Astrocyte (in vitro differentiated cells and primary cell): ENCODE results near the gene HK3. TPM values are rescaled to one million over a fixed set of nuclear protein-coding genes. Genes with fewer than 3 reads are reported as not detected.

Source experiments
- DNase-seq: peaks from one replicate; pipeline ENCODE4 v3.0.0-alpha.2; 2010; ENCODE audit warnings: low read depth
- FAIRE-seq: peaks from 2 replicates; lab custom pipeline; 2011; peaks lifted over from hg19 to GRCh38; lab: Jason Lieb, UNC
- H2AFZ ChIP-seq: 2 replicates; pipeline ENCODE4 v1.6.0; 2012; ENCODE audit warnings: low read depth, low read length, inconsistent platforms
- H3K27ac ChIP-seq: 2 replicates; pipeline ENCODE4 v1.5.1; 2011; ENCODE audit warnings: low read depth, low read length, inconsistent platforms
- H3K27me3 ChIP-seq: 2 replicates; pipeline ENCODE4 v1.6.0; 2011; ENCODE audit warnings: low read length, inconsistent platforms; ENCODE audit not compliant: insufficient read depth
- H3K36me3 ChIP-seq: 2 replicates; pipeline ENCODE4 v1.5.1; 2011; ENCODE audit warnings: low read length, inconsistent platforms; ENCODE audit not compliant: insufficient read depth
- H3K4me1 ChIP-seq: 2 replicates; pipeline ENCODE4 v1.5.1; 2011; ENCODE audit warnings: low read length, inconsistent platforms; ENCODE audit not compliant: insufficient read depth
- H3K4me2 ChIP-seq: 2 replicates; pipeline ENCODE4 v1.6.0; 2012; ENCODE audit warnings: low read length, inconsistent platforms
- H3K4me3 ChIP-seq: 2 replicates; pipeline ENCODE4 v1.5.1; 2011; ENCODE audit warnings: low read depth, mild to moderate bottlenecking, low read length, inconsistent platforms; ENCODE audit not compliant: insufficient read depth
- H3K79me2 ChIP-seq: 2 replicates; pipeline ENCODE4 v1.6.0; 2012; ENCODE audit warnings: mild to moderate bottlenecking, low read length, inconsistent platforms; ENCODE audit not compliant: insufficient read depth
- H3K9ac ChIP-seq: 2 replicates; pipeline ENCODE4 v1.6.0; 2012; ENCODE audit warnings: mild to moderate bottlenecking, low read length, inconsistent platforms
- H3K9me3 ChIP-seq: 2 replicates; pipeline ENCODE4 v1.5.1; 2012; ENCODE audit warnings: low read depth, mild to moderate bottlenecking, low read length, inconsistent platforms; ENCODE audit not compliant: insufficient read depth
- H4K20me1 ChIP-seq: 2 replicates; pipeline ENCODE4 v1.6.0; 2012; ENCODE audit warnings: low read length, inconsistent platforms; ENCODE audit not compliant: insufficient read depth
- H3K27ac Mint-ChIP-seq: one replicate; pipeline ENCODE4 v1.8.0; 2021; ENCODE audit warnings: mild to moderate bottlenecking, mixed read lengths; ENCODE audit not compliant: unreplicated experiment
- H3K27me3 Mint-ChIP-seq: one replicate; pipeline ENCODE4 v1.8.0; 2021; ENCODE audit warnings: low read depth, mixed read lengths; ENCODE audit not compliant: unreplicated experiment
- H3K36me3 Mint-ChIP-seq: one replicate; pipeline ENCODE4 v1.8.0; 2021; ENCODE audit warnings: low read depth, mixed read lengths; ENCODE audit not compliant: unreplicated experiment
- H3K4me1 Mint-ChIP-seq: one replicate; pipeline ENCODE4 v1.8.0; 2021; ENCODE audit warnings: low read depth, mixed read lengths; ENCODE audit not compliant: unreplicated experiment
- H3K4me3 Mint-ChIP-seq: one replicate; pipeline ENCODE4 v1.8.0; 2021; ENCODE audit warnings: mild to moderate bottlenecking, moderate library complexity, mixed read lengths; ENCODE audit not compliant: unreplicated experiment
- H3K9me3 Mint-ChIP-seq: one replicate; pipeline ENCODE4 v1.8.0; 2021; ENCODE audit warnings: mild to moderate bottlenecking, mixed read lengths; ENCODE audit not compliant: unreplicated experiment
- EZH2 ChIP-seq: IDR thresholded peaks from 2 replicates; pipeline ENCODE4 v1.6.1; 2012; ENCODE audit warnings: mild to moderate bottlenecking, low read length, inconsistent platforms; ENCODE audit not compliant: insufficient read depth
- total RNA-seq: library from RNA; stranded (reverse); gene quantifications from 2 replicates; pipeline ENCODE4 v1.2.1, GENCODE V29; 2021
- TF ChIP-seq, protein P1 (sequence below): IDR thresholded peaks from 2 replicates; pipeline ENCODE4 v1.5.1; 2011; ENCODE audit warnings: low read depth, mild to moderate bottlenecking, inconsistent platforms, low read length, moderate library complexity; ENCODE audit not compliant: insufficient read depth

Gene HK3
- total RNA-seq, 1 donor from 2014 or later = not detected

DNA sequence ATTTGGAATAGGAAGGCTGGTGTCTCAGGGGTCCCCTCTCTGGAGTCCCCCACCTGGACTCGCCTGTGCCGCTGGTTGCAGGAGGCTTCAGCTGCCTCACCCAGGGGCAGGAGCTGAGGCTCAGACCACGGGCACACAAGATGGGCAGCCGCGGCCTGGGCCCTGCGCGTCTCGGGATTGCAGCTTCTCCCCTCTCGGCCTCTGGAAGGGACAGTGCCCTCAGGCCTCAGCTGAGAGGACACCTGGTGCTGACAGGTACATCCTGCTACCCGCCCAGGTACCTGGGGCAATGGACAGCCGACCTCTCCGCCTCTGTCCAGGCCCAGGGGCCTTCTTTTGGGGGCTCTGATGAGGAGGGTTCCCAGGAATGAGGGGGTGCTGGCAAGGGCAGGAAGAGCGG lies 50.5 kb downstream of the HK3 start:
- no peak overlapping the region for H3K9ac ChIP-seq
- no peaks in the 10 kb centered on the region for H4K20me1 ChIP-seq
- H3K9me3 ChIP-seq = no peaks in the 10 kb centered on the region
- Mint-ChIP-seq H3K4me1 (peaks cover 3% of the 10 kb centered on the region), H3K9me3 (peaks cover 4% of the 10 kb centered on the region), H3K27me3 (peaks cover 43% of the 10 kb centered on the region), H3K27ac (no peak overlapping the region), H3K4me3 (no peak overlapping the region), H3K36me3 (peaks cover 1% of the 10 kb centered on the region)
- H3K4me3 ChIP-seq = no peak overlapping the region
- no peak for DNase-seq
- peaks cover 7% of the 10 kb centered on the region for H3K27me3 ChIP-seq
- no peaks in the 10 kb centered on the region for H3K79me2 ChIP-seq
- no peaks in the 10 kb centered on the region for H3K36me3 ChIP-seq
- TF ChIP-seq, protein P1, sequence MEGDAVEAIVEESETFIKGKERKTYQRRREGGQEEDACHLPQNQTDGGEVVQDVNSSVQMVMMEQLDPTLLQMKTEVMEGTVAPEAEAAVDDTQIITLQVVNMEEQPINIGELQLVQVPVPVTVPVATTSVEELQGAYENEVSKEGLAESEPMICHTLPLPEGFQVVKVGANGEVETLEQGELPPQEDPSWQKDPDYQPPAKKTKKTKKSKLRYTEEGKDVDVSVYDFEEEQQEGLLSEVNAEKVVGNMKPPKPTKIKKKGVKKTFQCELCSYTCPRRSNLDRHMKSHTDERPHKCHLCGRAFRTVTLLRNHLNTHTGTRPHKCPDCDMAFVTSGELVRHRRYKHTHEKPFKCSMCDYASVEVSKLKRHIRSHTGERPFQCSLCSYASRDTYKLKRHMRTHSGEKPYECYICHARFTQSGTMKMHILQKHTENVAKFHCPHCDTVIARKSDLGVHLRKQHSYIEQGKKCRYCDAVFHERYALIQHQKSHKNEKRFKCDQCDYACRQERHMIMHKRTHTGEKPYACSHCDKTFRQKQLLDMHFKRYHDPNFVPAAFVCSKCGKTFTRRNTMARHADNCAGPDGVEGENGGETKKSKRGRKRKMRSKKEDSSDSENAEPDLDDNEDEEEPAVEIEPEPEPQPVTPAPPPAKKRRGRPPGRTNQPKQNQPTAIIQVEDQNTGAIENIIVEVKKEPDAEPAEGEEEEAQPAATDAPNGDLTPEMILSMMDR = no peak
- TF ChIP-seq EZH2 = no peak
- H3K27ac ChIP-seq = no peak overlapping the region
- no peaks in the 10 kb centered on the region for H3K4me1 ChIP-seq
- no peak overlapping the region for H2AFZ ChIP-seq
- no peak for FAIRE-seq
- H3K4me2 ChIP-seq = no peak overlapping the region

DNA sequence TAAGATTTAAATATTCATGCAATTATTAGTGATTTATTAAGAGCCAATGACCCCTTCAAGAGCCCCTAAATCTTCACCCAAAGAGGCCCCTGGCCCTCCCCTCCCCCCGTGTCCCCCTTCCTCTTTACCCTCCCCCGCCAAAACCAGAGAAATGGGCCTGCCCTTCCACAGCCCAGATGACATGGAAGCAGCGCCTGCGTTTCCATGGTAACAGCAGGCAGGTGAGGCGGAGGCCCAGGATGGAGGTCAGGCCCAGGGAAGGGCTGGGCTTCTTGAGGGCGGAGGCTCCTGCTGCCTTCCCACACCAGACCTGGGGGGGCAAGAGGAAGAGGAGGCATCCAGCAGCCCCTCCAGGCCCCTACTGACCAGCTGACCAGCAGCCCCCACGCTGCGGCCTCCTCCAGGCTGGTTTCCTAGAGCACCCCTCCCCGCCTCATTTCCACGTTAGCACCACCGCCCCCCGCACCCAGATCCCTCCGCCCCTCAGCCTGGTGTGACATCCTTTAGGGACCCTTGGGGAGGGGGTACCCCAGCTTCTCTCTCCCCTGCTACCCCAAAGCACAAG lies 51.3 kb downstream of the HK3 start:
- Histone ChIP-seq H3K4me2 (no peak overlapping the region), H3K4me1 (no peaks in the 10 kb centered on the region), H3K79me2 (no peaks in the 10 kb centered on the region), H3K4me3 (no peak overlapping the region), H2AFZ (no peak overlapping the region), H3K27ac (no peak overlapping the region), H3K9me3 (no peaks in the 10 kb centered on the region), H3K36me3 (no peaks in the 10 kb centered on the region), H3K9ac (no peak overlapping the region), H3K27me3 (peaks cover 7% of the 10 kb centered on the region), H4K20me1 (no peaks in the 10 kb centered on the region)
- no peak overlapping the region for H3K4me3 Mint-ChIP-seq
- DNase-seq (no peak), FAIRE-seq (no peak)
- H3K36me3 Mint-ChIP-seq = peaks cover 1% of the 10 kb centered on the region
- TF ChIP-seq, protein P1 = no peak
- TF ChIP-seq EZH2 = no peak
- H3K9me3 Mint-ChIP-seq = peaks cover 4% of the 10 kb centered on the region
- H3K4me1 Mint-ChIP-seq = peaks cover 3% of the 10 kb centered on the region
- H3K27ac Mint-ChIP-seq = no peak overlapping the region
- H3K27me3 Mint-ChIP-seq = peaks cover 40% of the 10 kb centered on the region

DNA sequence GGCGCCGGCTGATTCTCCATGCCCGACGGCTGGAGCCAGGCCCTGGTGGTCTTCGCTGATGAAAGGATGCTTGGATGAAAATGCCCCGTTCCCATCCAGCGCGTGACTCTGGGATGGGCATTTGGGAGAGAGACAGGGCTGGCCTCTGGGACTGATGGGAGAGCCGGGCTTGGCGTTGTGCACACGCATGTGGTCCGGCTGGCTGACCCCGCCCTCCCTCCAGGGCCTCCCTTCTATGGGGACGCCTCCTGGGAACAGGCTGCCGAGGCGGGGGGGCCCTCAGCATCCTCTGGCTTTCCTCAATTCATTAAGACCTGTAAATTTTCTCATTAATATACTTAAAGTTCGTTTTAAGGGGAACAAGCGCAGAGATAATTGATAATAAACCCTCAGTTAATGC lies 52.0 kb downstream of the HK3 start:
- no peak overlapping the region for H3K4me3 ChIP-seq
- FAIRE-seq (no peak), DNase-seq (no peak)
- Mint-ChIP-seq H3K36me3 (peaks cover 1% of the 10 kb centered on the region), H3K27ac (no peak overlapping the region), H3K4me3 (no peak overlapping the region), H3K4me1 (peaks cover 3% of the 10 kb centered on the region), H3K27me3 (peaks cover 35% of the 10 kb centered on the region), H3K9me3 (peaks cover 4% of the 10 kb centered on the region)
- no peak overlapping the region for H2AFZ ChIP-seq
- H3K27me3 ChIP-seq = peaks cover 5% of the 10 kb centered on the region
- H3K27ac ChIP-seq = no peak overlapping the region
- no peaks in the 10 kb centered on the region for H4K20me1 ChIP-seq
- no peaks in the 10 kb centered on the region for H3K4me1 ChIP-seq
- no peak overlapping the region for H3K4me2 ChIP-seq
- TF ChIP-seq, protein P1 = no peak
- peak; percentile 47 for TF ChIP-seq EZH2
- H3K9ac ChIP-seq = no peak overlapping the region
- no peaks in the 10 kb centered on the region for H3K36me3 ChIP-seq
- H3K79me2 ChIP-seq = no peaks in the 10 kb centered on the region
- no peaks in the 10 kb centered on the region for H3K9me3 ChIP-seq
